HL-60 (cell line): ENCODE measurements around the gene ANKS1B.

Experiments
- CTCF ChIP-seq: IDR thresholded peaks from one replicate; pipeline ENCODE4 v1.5.1; 2011; ENCODE audit warnings: low read length, control low read depth, inconsistent platforms; ENCODE audit not compliant: insufficient read depth
- POLR2AphosphoS5 ChIP-seq: IDR thresholded peaks from 2 replicates; pipeline ENCODE4 v1.6.1; 2012; ENCODE audit warnings: low read depth
- REST ChIP-seq: IDR thresholded peaks from 2 replicates; pipeline ENCODE4 v1.6.1; 2012; ENCODE audit warnings: low read depth; ENCODE audit not compliant: insufficient replicate concordance

DNA sequence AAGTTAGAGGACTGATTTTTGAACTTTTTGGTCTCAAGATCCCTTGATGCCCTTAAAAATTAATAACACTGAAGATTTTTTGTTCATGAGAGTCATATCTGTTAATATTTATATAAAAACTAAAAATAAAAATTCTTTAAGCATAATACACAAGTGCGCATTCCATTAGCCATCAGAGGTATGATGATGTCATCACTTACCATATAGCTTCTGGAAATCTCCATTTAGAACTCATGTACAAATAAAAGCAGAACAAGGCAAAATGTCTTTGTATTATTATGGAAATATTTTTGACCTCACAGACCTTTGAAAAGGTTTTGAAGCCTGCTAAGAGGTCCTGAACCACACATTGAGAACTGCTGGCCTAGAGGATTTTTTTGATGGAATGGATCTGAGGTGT lies 551.6 kb downstream of the ANKS1B start:
- TF ChIP-seq CTCF: no peak
- no peak for TF ChIP-seq REST
- no peak for TF ChIP-seq POLR2AphosphoS5
